ENCODE measurements around the gene NOVA1.

NOVA1 gene

DNA sequence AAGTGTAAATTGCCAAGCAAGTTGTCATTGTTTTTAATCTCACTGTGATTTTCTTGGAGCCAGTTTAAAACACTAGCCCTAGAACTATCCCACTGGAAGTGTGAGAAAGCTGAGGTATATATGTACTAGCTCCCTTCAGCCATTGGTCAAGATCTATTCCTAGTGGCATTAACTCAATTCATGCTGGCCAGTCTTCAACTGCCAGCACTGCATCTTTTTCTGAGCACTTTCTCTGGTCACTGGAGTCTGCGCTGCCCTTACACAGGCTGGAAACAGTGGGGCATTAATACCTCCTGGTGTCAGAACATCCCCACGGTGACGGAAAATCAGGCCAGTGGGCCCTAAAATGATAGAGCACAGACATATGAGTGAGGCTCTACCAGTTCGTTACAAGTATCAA lies 4.0 kb upstream of the NOVA1 start:
- no peak for ATAC-seq
- TF ChIP-seq RARB (CRISPR knock-in tag; IDR thresholded peaks at IDR 0.05) = no peak
- no peak for TF ChIP-seq ZFP3 (CRISPR knock-in tag; IDR thresholded peaks at IDR 0.05)
- TF ChIP-seq, protein P1, sequence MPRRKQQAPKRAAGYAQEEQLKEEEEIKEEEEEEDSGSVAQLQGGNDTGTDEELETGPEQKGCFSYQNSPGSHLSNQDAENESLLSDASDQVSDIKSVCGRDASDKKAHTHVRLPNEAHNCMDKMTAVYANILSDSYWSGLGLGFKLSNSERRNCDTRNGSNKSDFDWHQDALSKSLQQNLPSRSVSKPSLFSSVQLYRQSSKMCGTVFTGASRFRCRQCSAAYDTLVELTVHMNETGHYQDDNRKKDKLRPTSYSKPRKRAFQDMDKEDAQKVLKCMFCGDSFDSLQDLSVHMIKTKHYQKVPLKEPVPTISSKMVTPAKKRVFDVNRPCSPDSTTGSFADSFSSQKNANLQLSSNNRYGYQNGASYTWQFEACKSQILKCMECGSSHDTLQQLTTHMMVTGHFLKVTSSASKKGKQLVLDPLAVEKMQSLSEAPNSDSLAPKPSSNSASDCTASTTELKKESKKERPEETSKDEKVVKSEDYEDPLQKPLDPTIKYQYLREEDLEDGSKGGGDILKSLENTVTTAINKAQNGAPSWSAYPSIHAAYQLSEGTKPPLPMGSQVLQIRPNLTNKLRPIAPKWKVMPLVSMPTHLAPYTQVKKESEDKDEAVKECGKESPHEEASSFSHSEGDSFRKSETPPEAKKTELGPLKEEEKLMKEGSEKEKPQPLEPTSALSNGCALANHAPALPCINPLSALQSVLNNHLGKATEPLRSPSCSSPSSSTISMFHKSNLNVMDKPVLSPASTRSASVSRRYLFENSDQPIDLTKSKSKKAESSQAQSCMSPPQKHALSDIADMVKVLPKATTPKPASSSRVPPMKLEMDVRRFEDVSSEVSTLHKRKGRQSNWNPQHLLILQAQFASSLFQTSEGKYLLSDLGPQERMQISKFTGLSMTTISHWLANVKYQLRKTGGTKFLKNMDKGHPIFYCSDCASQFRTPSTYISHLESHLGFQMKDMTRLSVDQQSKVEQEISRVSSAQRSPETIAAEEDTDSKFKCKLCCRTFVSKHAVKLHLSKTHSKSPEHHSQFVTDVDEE (CRISPR knock-in tag; IDR thresholded peaks at IDR 0.05) = no peak
- no peak for TF ChIP-seq TCF4 (CRISPR knock-in tag; IDR thresholded peaks at IDR 0.05; ENCODE audit: borderline replicate concordance)
- TF ChIP-seq, protein P2, sequence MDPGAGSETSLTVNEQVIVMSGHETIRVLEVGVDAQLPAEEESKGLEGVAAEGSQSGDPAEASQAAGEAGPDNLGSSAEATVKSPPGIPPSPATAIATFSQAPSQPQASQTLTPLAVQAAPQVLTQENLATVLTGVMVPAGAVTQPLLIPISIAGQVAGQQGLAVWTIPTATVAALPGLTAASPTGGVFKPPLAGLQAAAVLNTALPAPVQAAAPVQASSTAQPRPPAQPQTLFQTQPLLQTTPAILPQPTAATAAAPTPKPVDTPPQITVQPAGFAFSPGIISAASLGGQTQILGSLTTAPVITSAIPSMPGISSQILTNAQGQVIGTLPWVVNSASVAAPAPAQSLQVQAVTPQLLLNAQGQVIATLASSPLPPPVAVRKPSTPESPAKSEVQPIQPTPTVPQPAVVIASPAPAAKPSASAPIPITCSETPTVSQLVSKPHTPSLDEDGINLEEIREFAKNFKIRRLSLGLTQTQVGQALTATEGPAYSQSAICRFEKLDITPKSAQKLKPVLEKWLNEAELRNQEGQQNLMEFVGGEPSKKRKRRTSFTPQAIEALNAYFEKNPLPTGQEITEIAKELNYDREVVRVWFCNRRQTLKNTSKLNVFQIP (CRISPR knock-in tag; IDR thresholded peaks at IDR 0.05; ENCODE audit: borderline replicate concordance, low read depth) = no peak
- TF ChIP-seq SNAI2 (CRISPR knock-in tag; IDR thresholded peaks at IDR 0.05) = no peak
- no peak for TF ChIP-seq ZNF565 (CRISPR knock-in tag; conservative IDR thresholded peaks at IDR 0.05; ENCODE audit: low read depth)
- no peak for TF ChIP-seq ZNF70 (CRISPR knock-in tag; IDR thresholded peaks at IDR 0.05)
- no peak for TF ChIP-seq CSDC2 (CRISPR knock-in tag; IDR thresholded peaks at IDR 0.05)
- no peak for TF ChIP-seq ISL1 (CRISPR knock-in tag; IDR thresholded peaks at IDR 0.05)
- TF ChIP-seq, protein P3, sequence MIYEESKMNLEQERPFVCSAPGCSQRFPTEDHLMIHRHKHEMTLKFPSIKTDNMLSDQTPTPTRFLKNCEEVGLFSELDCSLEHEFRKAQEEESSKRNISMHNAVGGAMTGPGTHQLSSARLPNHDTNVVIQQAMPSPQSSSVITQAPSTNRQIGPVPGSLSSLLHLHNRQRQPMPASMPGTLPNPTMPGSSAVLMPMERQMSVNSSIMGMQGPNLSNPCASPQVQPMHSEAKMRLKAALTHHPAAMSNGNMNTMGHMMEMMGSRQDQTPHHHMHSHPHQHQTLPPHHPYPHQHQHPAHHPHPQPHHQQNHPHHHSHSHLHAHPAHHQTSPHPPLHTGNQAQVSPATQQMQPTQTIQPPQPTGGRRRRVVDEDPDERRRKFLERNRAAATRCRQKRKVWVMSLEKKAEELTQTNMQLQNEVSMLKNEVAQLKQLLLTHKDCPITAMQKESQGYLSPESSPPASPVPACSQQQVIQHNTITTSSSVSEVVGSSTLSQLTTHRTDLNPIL (CRISPR knock-in tag; IDR thresholded peaks at IDR 0.05; ENCODE audit: low read depth) = no peak
- TF ChIP-seq, protein P4, sequence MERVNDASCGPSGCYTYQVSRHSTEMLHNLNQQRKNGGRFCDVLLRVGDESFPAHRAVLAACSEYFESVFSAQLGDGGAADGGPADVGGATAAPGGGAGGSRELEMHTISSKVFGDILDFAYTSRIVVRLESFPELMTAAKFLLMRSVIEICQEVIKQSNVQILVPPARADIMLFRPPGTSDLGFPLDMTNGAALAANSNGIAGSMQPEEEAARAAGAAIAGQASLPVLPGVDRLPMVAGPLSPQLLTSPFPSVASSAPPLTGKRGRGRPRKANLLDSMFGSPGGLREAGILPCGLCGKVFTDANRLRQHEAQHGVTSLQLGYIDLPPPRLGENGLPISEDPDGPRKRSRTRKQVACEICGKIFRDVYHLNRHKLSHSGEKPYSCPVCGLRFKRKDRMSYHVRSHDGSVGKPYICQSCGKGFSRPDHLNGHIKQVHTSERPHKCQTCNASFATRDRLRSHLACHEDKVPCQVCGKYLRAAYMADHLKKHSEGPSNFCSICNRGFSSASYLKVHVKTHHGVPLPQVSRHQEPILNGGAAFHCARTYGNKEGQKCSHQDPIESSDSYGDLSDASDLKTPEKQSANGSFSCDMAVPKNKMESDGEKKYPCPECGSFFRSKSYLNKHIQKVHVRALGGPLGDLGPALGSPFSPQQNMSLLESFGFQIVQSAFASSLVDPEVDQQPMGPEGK (CRISPR knock-in tag; IDR thresholded peaks at IDR 0.05; ENCODE audit: borderline replicate concordance) = no peak

DNA sequence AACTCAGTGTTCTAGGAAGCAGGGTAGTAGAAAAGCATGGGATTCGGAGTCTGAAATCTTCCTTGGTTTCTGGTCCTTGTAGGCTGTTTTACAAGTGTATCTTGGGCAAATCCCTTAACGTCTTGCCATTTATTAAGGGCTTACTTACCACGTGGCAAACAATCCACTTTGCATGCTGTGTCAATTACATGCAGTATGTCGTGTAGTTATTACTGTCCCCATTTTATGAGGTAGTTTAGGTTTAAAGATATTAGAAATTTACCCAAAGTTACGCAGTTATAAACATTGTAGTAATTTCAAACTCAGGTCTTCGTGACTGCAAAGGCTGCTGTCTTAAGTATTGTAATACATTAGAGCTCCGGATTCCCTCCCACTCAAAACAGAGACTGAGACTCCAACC lies 1.5 kb upstream of the NOVA1 start:
- ATAC-seq = no peak
- TF ChIP-seq ESRRG (CRISPR knock-in tag; IDR thresholded peaks at IDR 0.05) (no peak), PPARA (CRISPR knock-in tag; IDR thresholded peaks at IDR 0.05; ENCODE audit: borderline replicate concordance) (no peak), ZNF70 (CRISPR knock-in tag; IDR thresholded peaks at IDR 0.05) (no peak), CSDC2 (CRISPR knock-in tag; IDR thresholded peaks at IDR 0.05) (no peak), RARB (CRISPR knock-in tag; IDR thresholded peaks at IDR 0.05) (no peak), TOX (CRISPR knock-in tag; IDR thresholded peaks at IDR 0.05; ENCODE audit: borderline replicate concordance) (no peak), BACH2 (CRISPR knock-in tag; IDR thresholded peaks at IDR 0.05; ENCODE audit: borderline replicate concordance) (no peak), ZNF8 (CRISPR knock-in tag; IDR thresholded peaks at IDR 0.05) (no peak), ZC3H10 (CRISPR knock-in tag; IDR thresholded peaks at IDR 0.05) (no peak)
- TF ChIP-seq, protein P5, sequence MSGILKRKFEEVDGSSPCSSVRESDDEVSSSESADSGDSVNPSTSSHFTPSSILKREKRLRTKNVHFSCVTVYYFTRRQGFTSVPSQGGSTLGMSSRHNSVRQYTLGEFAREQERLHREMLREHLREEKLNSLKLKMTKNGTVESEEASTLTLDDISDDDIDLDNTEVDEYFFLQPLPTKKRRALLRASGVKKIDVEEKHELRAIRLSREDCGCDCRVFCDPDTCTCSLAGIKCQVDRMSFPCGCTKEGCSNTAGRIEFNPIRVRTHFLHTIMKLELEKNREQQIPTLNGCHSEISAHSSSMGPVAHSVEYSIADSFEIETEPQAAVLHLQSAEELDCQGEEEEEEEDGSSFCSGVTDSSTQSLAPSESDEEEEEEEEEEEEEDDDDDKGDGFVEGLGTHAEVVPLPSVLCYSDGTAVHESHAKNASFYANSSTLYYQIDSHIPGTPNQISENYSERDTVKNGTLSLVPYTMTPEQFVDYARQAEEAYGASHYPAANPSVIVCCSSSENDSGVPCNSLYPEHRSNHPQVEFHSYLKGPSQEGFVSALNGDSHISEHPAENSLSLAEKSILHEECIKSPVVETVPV (CRISPR knock-in tag; IDR thresholded peaks at IDR 0.05) = no peak
- TF ChIP-seq, protein P2 (CRISPR knock-in tag; IDR thresholded peaks at IDR 0.05; ENCODE audit: borderline replicate concordance, low read depth) = no peak
- TF ChIP-seq, protein P4 (CRISPR knock-in tag; IDR thresholded peaks at IDR 0.05; ENCODE audit: borderline replicate concordance) = no peak
